Lower leg skin (tissue), 4 donors: Measurements from ENCODE around the gene PNPLA3. TPM values are rescaled to one million over a fixed set of nuclear protein-coding genes. Genes with fewer than 3 reads are reported as not detected.

ENCODE experiments used
- DNase-seq, 2 donors: peaks; one replicate each; pipeline ENCODE4 v3.0.0-alpha.2; 2019; ENCODE audit warnings: low spot score in 2 of 2
- H3K4me3 ChIP-seq: fragments of 200-600 bp; sonication (generic); 2 replicates; pipeline ENCODE4 v1.5.1; 2017; ENCODE audit warnings: mild to moderate bottlenecking, low read depth; ENCODE audit not compliant: poor library complexity, severe bottlenecking
- CTCF ChIP-seq, 3 donors: fragments of 450-650 bp; IDR thresholded peaks; one replicate each; pipeline ENCODE4 v1.5.1; 2016; ENCODE audit warnings: antibody characterized with exemption in 3 of 3, mild to moderate bottlenecking in 3 of 3, moderate library complexity in 2 of 3
- POLR2A ChIP-seq, 2 donors: fragments of 450-650 bp; IDR thresholded peaks; one replicate each; pipeline ENCODE4 v1.6.1; 2016 to 2017; ENCODE audit warnings: antibody characterized with exemption in 2 of 2, mild to moderate bottlenecking in 1 of 2, moderate library complexity in 1 of 2
- WGBS, 2 donors: methylation state at CpG; one replicate each; pipeline ENCODE4 v1.1.5; 2018; 5-methylcytosine and 5-hydroxymethylcytosine counted together
- intact Hi-C: fragments of 100-400 bp; cut with DNase I; formaldehyde crosslinking; loops from one replicate; pipeline ENCODE4 v1.15.0; 2023; ENCODE audit warnings: low total_unique reads
- total RNA-seq, 4 donors: library from RNA; depleted of rRNA; stranded (reverse); fragments of >200 nt; gene quantifications; one replicate each; pipeline ENCODE4 v1.1.0, GENCODE V29; 2016

The PNPLA3 gene
- total RNA-seq, 4 donors from 2014 or later = 14.0 to 22.9 (median 20.4) TPM

- TF ChIP-seq CTCF (IDR thresholded peaks at IDR 0.05) = no peak
- TF ChIP-seq POLR2A (IDR thresholded peaks at IDR 0.05) = no peak
- H3K4me3 ChIP-seq = no peak overlapping the region
- no peak for DNase-seq
- intact Hi-C loops = no loop called here
- 85 to 88% methylated on average over 6 of the region's 6 CpGs for WGBS, 2 donors
These were observed 17.8 kb downstream of the PNPLA3 start for GRCh38 chr22:43941449-43941848.

GRCh38 chr22:43944670-43945430, 21.2 kb downstream of the PNPLA3 start:
- no peak for TF ChIP-seq POLR2A (IDR thresholded peaks at IDR 0.05)
- TF ChIP-seq CTCF (IDR thresholded peaks at IDR 0.05) = no peak
- WGBS, 2 donors = 50 to 56% methylated on average over 17 to 19 of the region's 20 CpGs
- no peak for DNase-seq
- intact Hi-C loops = no loop called here
- H3K4me3 ChIP-seq = no peak overlapping the region

- 55 to 73% methylated on average over 10 to 12 of the region's 12 CpGs for WGBS, 2 donors
- intact Hi-C loops = no loop called here
- no peak for TF ChIP-seq CTCF (IDR thresholded peaks at IDR 0.05)
- no peak for TF ChIP-seq POLR2A (IDR thresholded peaks at IDR 0.05)
- DNase-seq = no peak
- no peak overlapping the region for H3K4me3 ChIP-seq
These were observed 22.2 kb downstream of the PNPLA3 start for GRCh38 chr22:43945632-43946383.

- intact Hi-C loops = no loop called here
- DNase-seq = no peak
- 82 to 83% methylated on average over 7 of the region's 7 CpGs for WGBS, 2 donors
- TF ChIP-seq POLR2A (IDR thresholded peaks at IDR 0.05) = no peak
- no peak for TF ChIP-seq CTCF (IDR thresholded peaks at IDR 0.05)
- H3K4me3 ChIP-seq = no peak overlapping the region
These were observed 22.7 kb downstream of the PNPLA3 start for GRCh38 chr22:43946384-43946667.

- DNase-seq = no peak
- 71 to 78% methylated on average over 12 of the region's 12 CpGs for WGBS, 2 donors
- intact Hi-C loops = no loop called here
- TF ChIP-seq POLR2A (IDR thresholded peaks at IDR 0.05) (no peak), CTCF (IDR thresholded peaks at IDR 0.05) (no peak)
- no peak overlapping the region for H3K4me3 ChIP-seq
These were observed 25.3 kb downstream of the PNPLA3 start for GRCh38 chr22:43948836-43949406.
